HG03354 (cell line): ENCODE measurements around the gene BLTP2.

Experiments used
- ATAC-seq: cut with Tn5 transposase; IDR thresholded peaks from one replicate; pipeline ENCODE4 v1.9.1; 2021; ENCODE audit warnings: mild to moderate bottlenecking; ENCODE audit not compliant: unreplicated experiment, poor library complexity, severe bottlenecking

The BLTP2 gene

DNA sequence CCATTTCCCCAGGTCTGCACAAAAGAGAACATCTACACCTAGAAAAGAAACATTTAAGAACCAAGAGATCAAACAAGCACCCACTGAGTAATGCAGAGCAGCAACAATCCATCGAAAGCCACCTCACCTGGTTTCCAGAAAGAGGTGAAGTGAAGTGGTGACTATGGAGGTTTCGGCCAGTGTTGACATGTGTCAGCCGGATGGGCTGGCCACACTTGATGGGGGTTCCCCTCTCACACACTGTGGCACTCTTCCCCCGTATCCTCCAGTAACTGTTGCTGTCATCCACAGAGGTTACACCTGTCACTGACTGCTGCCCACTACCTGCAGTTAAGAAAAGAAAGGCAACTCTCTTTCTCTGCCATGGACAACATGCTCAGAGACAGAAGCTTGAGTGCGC, 10.2 kb upstream of the BLTP2 start:
- no peak for ATAC-seq

DNA sequence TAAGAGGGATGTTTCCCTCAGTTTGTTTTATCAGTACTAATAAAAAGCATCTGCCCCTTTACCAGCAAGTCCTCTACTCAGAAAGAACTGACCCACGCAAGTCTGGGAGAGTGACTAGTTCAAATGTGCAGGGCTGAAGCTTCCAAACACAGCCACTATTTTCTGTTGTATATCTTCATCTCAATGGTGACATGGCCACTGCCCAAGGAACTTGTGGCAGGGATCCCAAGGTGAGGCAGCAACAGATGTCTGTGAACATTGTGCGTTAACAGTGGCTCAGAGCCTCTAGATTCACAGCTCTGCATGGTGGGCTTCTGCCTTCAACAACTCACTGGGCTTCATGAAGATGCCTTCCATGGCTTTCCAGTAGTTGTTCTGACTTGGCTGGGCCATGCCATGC, 3.7 kb upstream of the BLTP2 start:
- ATAC-seq = no peak

DNA sequence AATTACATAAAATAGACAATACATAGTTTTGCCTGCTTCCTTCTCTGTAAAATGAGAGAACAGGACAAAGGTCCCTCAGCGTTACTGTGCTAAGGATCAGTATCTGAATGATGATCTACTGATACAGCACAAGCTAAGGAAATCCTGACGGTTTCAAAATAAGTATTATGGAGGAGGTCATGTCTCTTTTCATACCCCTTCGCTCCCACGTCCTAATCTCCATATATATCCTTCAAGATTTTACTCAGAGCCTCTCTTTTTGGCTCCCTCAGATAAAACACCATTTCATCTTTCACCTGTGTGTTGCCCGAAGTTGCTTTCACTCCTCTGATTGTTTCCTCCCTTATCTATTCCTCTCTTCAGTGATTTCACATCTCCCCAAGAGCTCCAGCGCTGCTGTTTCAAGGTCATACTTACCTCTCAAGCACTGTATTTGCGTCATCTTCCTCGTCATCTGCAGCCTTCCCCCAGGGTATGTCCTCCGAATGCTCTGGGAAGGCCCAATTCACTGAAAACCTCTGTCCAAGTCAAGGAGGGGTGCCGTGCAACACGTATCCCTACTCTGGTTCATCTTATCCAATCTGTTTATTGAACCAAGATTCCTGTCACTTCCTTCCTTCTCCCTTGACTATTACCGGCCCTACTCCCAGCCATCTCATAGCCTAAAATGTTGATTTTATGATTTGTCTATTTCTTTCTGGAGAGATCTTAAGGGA, 1.2 kb upstream of the BLTP2 start:
- no peak for ATAC-seq

DNA sequence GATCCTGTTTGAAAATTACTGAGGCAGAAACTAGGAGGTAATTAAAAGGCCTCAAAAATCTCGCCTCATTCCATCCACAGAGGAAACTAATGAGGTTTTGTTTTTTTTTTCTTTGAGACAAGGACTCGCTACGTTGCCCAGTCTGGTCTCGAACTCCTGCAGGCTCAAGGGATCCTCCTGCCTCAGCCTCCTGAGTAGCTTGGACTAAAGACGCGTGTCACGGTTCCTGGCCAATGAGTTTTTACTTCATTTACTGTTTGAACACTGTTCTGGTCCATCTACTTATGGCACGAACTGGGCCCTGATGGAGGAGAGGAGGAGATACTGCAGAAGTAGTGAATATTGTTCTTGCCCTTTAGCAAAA, 600 bp upstream of the BLTP2 start:
- ATAC-seq = no peak

DNA sequence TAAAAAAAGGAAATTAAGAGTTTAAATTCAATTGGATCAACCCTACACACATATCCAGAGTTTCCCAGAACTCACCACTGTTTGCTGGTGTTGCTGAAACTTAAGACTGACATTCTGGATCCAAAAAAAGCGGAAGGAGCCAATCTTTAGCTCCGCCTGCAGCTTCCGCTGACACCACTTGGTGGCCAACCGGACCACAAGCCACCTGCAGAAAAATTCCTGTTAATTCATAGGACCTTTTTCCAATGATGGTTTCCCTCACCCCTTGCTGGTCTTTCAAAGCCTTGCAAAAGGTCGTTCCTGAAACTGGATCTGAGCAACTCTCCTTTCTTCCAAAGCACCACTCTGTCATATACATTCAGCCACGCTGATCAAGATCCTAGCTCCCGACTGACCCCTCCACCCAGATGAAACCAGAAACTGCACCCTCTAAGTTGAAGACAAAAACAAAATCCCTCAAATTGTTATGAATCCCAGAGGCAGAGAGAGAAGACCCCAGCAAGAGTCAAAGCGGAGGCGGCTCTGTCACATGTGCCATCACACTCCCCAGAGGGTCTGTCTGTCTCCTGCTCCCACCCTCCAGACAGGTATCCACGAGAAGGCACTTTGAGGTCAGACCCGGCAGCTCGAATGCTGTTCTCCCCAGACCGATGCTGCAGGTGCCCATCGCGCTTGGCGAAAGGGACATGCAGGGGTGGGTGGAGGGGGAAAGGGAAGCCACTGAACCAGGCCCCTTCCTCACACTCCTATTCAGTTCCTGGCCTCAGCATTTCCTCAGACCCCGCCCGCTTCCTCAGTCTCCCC, 773 bp downstream of the BLTP2 start:
- ATAC-seq = peak; percentile 6

DNA sequence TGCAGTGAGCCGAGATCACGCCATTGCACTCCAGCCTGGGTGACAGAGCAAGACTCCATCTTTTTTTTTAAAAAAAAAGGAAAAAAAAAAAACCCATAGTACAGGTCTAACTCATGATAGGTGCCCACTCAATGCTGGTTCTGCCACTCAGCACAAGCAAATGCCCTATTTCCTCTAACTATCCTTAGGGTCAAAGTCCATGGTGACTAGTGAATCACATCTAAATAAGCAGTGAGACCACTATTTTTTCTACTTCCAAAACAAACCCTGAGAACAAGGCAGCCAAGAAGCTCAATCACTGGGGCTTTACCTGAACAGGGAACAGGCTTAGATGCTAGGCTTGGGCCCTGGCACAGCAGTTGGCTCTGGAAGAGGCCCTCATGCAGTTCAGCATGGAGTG, 3.4 kb downstream of the BLTP2 start:
- ATAC-seq = no peak

DNA sequence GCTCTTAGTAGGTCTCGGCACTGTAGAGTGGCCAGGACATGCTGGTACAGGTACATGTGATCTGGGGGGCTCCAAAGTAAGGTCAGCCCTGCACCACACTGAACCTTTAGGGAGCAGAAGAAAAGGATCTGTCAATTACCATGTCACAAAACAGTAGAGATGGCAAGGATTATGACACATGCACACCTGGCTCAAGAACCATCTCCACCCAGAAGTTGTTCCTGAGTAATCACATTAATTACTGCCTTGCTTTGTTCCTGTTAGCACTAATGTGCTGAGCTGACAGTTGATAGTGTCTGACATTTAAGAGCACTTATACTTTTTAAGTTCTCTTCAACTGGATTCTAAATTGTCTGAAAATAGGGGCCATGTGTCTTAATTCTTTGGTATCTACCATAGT, 9.5 kb downstream of the BLTP2 start:
- no peak for ATAC-seq

DNA sequence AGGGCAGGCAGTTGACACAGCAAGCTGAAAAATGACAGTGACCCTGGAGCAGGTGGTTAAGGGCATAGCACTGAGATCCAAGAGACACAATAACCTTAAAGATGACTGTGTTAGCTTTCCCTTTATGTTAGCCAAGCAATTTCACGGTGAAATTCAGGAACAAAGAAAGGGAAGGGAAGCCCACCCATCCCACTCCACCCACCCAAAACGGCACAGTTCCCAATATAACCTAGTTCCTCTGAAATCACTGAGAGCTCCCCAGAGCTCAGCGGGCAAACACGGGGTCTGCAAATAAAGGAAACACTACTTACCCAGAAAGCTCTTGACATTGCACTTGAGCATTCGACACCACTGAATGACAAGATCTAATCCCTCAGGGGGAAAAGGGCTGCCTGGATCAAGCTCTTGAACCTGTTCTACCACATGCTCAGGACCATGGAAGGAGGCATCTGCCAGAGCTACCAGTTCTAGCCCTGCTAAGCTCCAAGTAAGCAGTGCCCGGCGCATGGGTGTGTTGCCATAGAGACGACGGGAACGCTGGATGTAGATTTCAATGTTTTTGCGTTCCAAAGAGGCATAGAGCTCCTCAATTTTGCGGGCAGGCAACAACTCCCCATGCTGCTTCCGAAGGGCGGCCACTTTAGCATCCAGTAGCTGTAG, 10.6 kb downstream of the BLTP2 start:
- ATAC-seq = no peak

DNA sequence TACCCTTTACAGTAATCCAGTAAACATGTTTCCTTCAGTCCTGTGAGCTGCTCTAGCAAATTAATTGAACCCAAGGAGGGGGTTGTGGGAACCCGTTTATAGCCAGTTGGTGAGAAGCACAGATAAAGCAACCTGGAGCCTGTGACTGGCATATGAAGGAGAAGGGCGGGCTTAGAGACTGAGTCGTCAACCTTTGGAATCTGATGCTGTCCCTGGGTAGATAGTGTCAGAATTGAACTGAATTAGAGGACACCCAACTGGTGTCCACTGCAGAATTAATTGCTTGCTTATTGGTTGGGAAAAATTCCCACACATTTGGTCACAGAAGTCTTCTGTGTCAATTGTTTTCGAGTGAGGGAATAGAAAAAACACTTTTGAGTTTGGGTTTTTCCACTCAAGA, 18.1 kb downstream of the BLTP2 start:
- no peak for ATAC-seq

DNA sequence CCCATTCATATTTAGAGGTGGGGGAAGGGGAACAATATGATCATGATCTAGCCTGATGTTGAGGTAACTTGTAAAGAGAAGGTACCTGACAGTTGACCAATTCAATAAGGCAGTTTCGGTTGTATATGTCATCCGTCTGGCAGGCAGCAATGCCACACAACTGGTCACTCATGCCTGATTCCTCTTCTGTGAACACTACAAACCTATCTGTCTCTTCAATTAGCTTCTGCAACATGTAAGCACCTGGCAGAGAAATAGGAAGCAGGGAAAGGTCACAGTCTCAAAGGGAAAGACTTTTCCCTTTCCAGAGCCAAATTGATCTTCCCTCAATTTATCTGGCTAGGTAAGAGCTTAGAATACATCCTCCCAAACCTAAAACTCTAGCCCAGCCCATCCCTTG, 20.8 kb downstream of the BLTP2 start:
- no peak for ATAC-seq

DNA sequence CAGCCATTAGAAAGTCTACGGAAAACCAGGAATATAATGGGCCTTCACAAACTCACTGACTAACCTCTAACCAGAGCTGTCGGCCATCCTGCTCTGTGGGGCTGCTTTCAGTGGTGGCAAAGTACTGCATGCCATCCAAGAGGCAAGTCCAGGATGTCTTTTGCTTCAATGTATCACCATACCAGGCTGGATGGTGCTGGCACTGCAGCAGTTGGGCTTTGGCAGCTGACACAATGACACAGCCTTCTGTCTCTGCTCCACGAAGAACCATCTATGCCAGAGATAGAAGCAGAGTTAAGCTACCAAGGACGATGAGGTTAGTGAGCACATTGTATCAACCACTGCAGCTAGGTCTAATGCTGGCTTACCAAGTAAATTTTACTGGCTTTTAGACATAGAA, 21.3 kb downstream of the BLTP2 start:
- no peak for ATAC-seq

DNA sequence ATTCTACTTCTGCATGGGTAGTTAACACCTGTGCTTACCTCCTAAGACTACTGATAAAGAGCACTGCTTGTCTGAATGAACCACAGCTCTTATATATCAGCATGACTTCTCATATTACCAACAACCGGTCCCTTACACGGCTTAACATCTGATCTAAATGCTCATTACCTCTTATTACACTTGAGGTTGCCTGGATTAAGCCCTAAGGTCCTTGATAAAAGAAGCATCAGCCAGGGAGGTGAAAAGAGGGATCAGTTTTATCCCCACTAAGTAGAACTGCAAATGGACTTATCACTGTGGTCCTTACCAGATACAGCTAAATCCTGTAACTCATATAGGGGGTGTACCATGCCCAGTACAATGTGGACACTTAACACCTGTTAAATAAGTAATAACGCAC, 22.8 kb downstream of the BLTP2 start:
- ATAC-seq = no peak

DNA sequence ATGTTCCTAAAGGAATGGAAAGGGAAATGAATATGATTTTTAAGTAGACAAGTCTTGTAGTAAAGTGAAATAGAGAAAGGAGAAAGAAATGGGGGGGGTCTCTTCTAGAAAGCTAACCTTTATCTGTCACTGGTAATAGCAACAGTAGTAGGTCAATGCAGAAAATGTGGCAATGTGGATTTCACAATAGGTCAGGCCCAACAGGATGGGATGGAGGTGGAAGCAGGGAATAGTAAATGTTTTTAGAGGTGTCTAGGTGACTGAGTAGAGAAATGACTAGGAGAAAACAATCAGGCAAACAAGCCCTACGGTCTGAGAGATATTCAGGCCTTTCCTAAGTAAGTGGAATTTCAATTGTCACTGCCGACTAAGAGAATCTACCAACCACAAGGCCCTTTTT, 24.9 kb downstream of the BLTP2 start:
- no peak for ATAC-seq

DNA sequence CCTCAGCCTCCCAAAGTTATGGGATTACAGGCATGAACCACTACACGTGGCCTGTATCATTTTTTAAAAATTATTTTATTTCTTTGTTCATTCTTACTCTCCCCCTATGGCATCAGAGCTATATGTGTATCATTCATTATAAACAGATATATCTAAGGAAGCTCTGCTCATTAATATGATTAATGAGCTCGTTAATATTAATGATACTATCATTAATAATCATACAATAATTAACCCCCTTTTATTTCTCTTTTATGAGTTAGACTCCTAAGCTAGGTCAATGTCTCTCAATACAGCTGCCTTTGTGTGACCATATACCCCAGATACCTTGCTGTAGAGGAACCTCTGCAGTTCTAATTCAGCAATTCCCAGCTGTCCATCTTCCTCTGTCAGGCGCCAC, 26.5 kb downstream of the BLTP2 start:
- ATAC-seq = no peak

DNA sequence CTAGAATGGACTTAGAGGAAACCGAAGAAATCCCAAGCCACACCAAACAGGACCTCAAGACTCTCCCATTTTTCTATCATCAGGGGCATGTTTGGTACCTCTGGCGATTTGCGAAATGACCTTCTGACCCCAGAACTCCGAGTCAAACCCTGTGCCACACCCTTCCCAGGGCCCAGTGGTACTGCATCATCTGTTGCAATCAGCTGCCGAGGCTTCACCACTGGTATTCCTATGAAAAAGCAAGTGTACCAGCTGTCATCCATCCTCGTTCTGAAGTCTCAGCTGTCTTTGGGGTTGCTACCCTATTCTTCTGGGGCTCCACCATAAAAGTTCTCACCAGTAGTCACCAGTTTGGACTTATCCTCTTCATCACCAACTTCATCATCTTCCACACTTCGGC, 28.7 kb downstream of the BLTP2 start:
- ATAC-seq = no peak

DNA sequence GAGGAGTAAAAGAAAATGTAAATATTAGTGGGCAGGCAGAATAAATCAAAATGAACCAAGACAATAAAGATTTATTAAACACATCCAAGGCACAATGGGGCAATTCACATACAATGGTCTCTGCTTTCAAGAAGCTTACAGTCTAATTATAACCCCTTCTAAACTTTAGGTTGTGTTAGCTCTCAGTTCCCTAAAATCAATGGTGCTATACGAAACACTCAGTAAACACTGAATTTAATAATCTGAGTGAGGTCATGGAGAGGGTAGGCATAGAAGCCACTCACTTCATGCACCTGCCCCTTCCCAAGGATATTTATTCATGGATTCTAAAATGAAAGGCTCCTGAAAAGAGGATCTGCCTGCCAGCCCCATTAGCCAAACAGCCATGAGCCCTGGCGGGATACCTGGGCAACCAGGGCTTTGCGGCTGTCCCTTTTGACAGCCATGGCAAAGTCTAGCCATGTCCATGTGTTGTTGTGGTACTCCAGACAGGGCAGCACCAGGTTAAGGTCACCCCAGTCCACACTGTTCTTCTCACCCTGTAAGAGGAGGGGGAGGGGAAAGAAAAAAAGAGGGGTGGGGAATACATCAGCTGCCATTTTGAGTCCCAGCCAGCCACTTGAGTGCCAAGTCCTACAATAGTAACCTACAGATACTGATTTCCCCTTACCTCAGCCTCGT, 29.6 kb downstream of the BLTP2 start:
- ATAC-seq = no peak

DNA sequence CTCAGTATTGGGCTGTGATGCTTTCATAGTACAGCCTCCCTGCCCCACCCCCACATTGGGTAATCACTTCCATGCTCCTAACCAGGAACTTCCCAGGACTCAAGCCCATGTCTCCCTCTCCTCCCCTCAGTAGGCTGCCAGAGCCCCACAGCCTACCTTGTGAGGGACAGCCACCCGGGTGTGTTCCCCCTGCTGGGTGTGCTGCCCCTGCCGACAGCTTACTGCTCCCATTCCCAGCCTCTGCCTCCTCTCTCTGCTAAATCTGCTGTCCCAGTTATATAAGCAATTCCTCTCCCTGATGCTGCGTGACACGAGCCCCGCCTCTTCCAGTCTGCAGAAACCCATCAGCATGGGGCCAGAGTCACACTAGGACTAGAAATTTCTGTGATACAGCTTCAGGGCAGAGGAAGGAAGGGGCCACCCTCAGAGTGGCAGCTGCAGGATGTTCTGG, 31.0 kb downstream of the BLTP2 start, which contains the start of gene RSKR:
TSS of gene RSKR (minus strand) at position 255 of the 451 bp plus-strand sequence. CDS start at position 231, 24 bp downstream.
- ATAC-seq = no peak

DNA sequence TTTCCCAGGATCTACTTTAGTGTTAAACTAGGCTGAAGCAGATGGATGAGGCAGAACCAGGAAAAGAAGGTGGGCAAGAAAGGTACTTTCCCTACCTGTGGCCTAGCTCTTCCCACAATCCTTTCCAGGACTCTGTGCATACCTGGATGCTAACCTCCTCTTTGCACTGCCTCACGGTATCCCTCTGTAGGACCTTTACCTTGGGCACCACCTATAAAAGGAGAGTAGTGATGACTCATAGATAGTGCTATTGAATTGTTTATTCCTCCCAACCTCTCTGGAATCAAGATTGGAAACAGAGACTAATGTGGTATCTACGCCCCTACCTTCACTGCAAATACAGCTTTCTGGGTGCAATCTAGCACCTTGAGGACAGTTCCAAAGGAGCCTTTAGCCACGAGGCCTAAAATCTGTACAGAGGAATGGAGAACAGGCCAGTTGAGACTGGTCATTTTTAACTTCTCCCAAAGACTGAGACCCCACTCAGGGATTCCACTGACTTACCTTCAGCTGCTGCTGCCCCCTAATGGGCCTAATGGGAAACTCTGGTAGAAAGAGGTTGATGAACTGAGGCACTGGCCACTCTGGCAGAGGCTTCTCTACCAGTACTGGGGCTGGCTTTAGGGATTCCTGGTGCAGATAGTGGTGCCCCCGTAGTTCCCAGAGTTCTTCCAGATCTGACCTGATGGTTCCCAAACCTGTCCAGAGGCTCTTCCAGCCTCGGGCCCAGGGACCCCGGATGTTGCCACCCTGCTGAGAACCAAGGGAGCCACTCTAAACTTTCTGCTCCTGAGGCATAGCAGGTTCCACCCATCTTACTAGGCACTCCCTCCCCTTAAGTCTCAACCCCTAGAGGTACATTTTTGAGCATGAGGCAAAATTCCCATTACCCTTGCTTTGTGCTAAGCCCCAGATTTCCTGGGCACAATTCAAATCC, 31.8 kb downstream of the BLTP2 start:
- ATAC-seq = no peak

DNA sequence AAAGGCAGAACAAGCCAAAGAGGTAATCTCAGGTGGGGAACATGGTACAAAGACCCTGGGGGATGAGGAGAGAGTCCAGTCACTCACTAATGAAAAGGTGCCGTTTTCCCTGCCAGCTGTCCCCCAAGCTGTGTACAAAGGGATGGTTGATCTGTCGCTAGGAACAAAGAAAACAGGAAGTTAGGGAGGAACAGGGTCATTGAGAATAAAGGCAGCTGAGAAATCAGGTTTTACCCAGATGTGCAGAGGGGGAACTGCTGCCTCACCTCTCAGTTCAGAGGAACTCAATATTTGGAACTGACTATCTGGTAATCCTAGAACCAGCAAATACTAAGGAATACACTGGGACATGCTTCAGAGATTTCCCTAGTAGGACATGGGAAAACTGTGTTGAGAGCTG, 32.4 kb downstream of the BLTP2 start:
- no peak for ATAC-seq
